HG03378 (cell line): Measurements from ENCODE around the gene SERPINA4.

Experiments used
- ATAC-seq: cut with Tn5 transposase; IDR thresholded peaks from one replicate; pipeline ENCODE4 v1.9.1; 2021; ENCODE audit warnings: mild to moderate bottlenecking, moderate library complexity; ENCODE audit not compliant: unreplicated experiment

The SERPINA4 gene

DNA sequence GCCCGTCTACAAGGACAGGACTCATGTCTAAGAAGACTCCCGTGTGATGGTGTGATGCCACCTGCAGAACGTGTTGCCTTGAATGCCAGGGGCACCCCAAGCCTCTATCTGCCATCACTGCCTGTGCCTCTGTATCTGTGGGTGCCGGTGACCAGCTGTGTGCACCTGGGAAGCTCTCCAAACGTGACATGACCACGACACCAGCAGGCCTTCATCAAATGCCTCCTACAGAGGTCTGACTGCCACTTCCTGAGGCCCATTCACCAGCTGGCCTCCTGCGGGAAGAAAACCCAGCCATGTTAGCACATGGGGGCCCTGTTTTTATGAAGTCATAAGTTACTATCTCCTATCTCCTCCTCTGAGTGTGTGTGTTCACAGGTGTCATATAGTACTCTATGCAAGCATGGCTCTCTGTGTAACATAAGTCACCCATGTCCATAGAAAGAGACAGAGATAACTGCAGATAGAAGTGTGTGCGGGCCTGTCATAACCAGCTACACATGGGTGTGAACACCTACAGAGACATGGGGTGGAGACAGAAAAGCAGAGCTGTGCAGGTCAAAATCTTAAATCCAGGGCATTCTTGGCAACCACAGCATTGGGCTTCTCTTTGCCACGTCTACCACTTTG is 18.3 kb upstream of the SERPINA4 start:
- ATAC-seq: no peak

DNA sequence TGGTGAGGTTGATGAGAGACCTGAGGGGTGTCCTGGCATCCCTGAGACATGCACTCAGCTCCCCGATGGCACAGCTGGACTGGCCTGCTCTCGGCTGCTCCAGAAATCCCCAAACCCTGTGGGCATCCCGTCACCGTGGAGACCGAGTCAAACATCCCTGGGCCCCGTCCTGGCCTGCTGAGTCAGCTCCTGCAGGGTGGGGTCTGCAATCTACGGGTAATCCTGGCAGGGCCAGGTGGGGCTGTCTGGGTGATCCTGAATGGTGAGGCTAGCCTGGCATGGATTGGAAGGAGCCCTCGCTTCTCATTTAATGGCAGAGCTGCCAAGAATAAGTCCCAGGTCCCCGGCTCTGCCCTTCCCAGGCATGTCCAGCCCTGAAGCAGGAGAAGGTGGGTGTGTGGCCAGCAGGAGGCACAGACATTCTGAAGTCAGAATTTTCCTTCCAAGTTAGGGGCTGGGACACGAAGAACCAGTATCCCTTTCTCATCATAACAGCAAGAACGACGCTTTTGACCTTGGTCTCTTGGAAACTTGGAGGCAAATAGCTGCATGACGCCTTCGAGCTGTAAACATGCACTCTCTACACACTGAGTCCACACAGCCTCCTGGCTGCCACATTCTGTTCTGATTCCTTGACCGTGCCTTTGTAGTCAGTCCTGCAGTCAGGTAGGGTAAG is 17.7 kb upstream of the SERPINA4 start:
- no peak for ATAC-seq

DNA sequence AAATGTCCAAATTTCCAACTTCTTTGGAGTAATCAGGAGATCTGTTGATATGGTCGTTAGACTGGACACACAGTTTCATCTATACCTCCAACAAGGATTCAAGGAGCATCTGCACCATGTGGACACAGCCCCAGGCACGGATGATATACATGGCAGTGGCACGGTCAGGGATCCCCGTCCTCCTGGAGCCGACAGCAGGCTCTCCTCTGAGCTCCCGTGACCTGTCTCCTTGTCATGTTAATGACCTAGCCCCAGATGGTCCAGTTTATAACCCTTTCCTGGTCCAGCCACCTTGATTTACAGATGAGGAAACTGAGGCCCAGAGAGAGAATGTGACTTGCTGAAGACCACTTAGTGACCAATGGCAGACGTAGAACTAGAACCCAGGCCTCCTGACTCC is 16.5 kb upstream of the SERPINA4 start:
- no peak for ATAC-seq

DNA sequence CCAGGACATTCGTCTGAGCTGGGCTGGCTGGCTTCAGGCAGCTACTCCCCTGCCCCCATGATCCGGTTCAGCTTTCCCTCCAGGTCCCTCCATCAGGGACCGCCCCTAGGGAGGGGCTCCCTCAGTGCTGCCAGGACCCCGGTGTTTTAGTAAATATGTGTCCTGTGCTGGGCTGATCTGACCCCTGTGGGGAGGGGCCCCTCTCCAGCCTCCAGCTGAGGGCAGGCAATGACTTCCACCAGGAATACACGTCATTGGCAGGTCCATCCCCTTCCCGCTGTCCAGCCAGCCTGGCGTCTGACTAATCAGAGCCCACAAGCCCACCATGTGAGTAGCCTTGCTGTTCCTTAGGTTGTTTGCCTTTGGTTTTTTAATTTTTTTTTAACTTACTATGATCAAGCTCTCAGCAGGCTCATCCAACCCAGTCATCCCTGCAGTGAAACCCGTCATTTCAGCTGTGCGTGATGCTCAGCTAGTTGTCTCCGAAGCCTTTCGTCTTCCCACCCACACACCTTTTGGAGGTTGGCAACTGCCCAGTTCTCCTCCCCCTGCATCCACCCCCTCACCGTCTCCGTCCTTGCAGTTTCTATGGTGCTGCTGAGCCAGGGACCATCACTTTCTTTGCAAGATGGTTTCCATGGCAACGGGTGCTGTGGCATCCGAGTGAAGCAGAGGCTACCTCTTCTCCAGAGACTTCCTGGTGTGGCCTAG is 16.0 kb upstream of the SERPINA4 start:
- no peak for ATAC-seq

DNA sequence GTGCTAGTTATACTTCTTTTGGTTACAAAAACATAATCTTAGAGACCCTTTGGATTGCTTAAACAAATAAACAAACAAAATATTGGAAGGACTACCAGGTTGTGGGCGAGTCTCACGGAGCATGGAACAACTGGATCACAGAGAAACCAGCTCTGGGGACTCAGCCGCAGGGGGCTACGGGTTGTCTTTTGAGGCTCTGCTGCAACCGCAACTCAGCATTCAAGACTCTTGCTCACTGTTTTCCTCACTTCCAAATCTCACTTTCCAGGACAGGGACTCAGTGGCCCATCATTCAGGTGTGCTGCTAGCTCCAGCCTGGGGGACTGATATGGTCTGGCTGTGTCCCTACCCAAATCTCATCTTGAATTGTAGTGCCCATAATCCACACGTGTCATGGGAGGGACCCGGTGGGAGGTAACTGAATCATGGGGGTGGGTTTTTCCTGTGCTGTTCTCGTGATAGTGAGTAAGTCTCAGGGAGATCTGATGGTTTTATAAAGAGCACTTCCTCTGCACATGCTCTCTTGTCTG is 14.0 kb upstream of the SERPINA4 start:
- no peak for ATAC-seq

DNA sequence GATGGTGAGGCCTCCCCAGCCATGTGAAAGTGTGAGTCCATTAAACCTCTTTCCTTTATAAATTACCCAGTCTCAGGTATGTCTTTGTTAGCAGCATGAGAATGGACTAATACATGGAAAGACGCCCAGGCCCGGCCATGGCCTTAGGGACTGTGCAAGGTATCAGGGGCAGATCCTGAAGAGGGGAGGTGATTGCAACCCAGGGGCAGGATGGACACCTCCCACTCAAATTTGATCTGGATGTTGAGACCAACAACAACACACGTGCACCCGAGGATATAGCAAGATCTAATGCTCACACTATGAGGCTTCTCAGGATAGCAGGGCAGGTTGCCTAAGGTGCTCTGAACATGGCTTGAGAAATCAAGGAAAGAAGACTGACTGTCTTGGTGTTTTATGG is 13.5 kb upstream of the SERPINA4 start:
- ATAC-seq: no peak

DNA sequence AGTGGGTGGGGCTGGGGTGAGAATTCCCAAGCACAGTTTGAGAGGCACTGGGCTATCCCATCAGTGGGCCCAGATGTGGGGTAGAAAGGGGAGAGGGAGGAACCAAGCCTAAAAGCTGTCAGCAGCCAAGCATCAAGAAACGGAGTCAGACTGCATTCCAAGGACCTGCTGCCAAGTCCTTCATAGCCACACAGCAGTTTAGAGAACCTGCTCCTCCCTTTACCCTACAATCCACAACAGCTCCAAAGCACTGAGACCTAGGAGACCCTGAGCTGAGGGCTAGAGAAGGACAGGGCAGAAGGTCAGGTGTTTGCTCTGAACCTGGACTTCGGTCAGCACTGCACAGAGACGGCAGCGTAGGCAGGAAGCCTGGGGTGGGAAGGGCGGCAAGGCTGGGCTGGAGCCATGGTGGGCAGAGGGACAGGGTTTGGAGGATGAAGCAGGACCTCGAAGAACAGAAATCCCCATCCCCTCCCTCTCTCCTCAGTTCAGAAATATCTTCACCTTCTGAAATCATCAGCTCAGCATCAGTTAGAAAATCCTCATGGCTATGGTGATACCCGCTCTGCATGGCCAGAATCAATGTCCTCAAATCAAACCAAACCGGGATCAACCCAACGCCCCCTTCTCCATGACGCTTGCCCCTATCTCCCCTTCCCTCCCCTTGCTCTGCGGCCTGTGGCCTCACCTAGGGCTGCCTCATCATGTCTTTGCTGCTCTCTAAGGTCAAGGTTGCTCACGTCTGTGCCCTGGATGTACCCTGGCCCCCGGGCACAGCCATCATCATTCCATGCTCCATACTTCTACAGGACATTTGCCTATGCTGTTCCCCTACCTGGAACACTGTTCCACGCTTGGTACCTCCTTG is 12.9 kb upstream of the SERPINA4 start:
- no peak for ATAC-seq

DNA sequence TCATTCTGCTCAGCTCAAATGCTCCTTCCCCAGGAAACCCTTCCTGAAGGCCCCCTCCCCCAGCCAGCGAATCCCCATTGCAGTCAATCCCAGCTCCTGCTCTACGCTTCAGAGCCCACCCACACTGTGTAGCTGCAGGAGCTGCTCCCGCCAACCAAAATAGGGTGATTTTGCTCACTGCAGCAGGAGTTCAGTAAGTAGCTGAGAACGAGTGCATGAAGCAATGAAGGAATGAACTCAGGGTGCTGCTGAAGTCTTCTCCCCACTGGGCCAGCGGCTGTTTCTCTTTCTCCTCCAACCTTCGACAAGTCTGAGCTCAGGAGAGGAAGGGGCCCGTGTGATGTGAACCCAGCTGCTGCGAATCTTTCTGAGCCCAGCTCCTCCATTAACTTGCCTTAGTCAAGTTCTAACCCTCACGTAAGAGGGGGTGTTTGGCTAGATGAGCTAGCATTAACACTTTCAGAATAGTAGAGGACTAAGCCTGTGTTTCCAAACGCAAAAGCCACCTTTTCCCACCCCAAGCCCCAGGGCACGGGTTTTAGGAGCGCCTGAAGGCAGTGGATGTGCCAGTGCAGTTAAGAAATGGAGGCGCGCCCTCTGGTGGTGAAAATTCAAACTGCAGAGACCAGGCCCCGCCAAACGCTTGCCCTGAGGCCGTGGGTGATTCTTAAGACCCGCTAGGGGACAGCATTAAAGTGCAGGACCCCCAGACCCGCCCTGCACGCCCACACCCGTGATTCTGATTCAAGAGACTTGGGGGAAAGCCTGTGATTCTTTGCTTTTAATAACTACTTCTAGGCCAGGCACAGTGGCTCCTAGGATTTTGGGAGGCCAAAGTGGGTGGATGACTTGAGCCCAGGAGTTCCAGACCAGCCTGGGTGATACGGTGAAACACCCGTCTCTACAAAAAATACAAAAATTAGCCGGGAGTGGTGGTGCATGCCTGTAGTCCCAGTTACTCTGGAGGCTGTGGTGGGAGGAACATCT is 11.9 kb upstream of the SERPINA4 start:
- no peak for ATAC-seq

DNA sequence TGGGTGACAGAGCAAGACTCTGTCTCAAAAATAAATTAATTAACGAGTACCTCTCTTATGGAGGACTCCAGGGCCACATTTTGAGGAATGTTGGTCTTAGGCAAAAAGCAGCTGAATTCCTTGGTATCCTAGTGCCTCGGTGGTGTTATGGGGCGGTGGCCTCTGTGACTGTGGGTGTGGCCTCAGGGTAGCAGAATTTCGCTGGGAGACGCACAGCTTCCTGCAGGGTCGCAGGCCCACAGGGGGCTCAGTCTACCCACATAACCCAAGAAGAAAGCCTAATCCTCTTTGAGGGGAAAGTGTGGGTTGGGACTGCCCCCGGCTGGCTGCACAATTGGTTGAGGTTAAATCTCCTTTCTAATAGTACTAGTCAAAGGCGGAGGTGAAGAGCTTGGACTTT is 11.2 kb upstream of the SERPINA4 start:
- no peak for ATAC-seq

DNA sequence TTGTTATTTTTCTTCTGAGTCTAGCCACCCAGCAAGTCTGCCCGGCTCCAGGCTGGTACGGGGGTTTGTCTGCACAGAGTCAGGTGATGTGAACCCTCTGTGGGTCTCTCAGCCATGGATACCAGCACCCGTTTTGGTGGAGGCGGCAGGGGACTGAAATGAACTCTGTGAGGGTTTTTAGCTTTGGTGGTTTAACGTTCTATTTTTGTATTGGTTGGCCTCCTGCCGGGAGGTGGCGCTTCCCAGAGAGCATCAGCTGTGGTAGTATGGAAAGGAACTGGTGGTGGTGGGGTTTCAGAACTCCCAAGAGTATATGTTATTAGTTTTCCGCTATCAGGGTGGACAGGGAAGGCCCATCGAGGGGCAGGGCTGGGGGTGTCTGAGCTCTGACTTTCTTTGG is 5.3 kb upstream of the SERPINA4 start:
- no peak for ATAC-seq

DNA sequence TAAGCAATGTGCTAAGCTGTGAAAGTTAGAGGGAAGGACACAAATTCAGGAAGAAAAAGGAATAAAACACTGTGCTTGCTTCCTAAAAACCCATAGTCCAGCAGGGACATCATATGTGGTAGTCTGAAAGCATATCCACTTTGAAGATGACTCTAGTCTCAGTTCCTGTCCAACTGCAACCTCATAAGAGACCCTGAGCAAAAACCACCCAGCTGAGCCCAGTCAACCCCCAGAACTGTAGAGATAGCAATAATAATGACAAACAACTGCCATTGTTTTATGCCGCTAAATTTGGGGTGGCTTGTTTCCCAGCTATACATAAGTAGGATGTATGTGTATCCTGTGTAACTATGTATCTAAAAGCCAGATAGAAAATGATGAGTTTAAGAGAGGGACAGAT is 3.9 kb upstream of the SERPINA4 start:
- ATAC-seq: no peak

DNA sequence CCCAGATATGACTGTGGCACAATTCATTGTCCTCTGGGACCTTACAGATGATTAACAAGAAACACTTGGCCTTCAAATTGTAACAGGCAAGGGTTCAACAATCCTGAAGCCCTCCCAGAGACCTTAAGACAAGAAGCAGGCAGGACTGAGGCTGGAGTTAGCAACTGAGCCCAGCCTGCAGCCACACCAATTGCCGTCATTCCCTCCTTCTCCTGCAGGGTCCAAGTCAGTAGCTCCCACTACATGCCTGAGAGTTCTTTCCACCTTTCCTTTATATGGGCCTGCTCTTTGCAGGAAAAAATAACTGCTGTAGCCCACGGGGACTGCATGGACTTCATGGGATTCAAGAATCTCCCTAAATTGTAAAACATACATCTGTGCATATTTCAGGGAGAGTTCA is 2.4 kb upstream of the SERPINA4 start:
- no peak for ATAC-seq

DNA sequence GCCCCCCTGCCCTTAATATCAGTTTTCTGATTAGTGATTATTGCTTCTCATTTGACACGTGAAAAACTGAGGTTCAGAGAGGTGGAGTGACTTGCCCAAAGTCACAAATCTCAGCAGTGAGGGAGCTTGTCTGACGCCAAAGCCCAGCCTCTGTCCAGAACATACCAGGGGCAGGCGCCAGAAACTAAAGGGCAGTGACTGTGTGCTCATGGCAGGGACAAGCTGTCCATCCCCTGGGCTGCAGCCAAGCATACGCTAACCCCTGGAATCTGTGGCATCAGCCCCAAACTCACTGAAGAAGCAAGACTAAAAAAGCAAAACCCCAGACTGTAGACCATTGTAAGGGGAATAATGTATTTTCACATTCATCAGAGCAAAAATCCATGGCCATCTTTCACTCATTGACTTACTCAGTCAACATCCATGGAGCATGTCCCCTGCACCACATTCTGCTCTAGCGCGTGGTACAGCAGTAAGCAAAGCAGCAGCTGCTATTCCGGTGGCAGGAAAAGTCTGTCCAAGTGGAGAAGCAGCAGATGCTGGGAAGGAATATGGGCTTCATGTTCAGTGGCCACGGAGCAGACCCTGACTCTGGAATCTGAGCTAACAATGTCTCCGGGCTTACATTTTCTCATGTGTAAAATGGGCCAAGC is 1.5 kb upstream of the SERPINA4 start:
- ATAC-seq: no peak

DNA sequence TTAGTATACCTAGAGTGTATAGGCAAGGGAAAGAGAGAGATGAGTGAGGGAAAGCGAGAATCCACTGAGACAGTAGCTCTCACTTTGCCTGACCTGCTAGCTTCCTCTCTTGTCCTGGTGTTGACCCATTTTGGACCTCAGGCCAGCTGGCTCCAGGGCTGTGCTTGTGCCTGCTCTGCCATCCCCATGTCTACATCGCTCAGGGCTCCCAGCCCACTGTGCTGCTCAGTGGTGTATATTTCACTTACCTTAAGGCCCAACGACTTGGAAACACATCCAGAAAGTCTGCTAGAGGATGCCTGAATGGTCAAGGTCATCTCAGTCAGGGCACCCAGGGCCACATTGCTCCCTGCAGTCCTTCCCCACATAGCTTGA is 964 bp upstream of the SERPINA4 start:
- no peak for ATAC-seq

DNA sequence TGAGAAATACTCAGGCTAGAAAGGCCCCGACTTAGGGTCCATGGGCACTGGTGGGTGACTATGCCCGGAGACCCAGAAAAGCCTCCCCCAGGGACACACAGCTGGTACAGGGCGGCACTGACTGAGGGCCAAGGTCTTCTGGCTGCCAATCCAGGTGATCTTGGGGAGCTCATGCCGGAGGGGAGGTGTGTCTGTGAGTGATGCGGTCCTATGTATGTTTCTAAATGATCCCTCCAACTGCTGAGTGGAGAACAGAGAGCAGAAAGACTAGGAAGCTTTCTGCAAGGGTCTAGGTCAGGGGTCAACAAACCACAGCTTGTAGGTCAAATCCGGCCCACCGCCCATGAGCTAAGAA is 391 bp downstream of the SERPINA4 start:
- ATAC-seq: no peak

DNA sequence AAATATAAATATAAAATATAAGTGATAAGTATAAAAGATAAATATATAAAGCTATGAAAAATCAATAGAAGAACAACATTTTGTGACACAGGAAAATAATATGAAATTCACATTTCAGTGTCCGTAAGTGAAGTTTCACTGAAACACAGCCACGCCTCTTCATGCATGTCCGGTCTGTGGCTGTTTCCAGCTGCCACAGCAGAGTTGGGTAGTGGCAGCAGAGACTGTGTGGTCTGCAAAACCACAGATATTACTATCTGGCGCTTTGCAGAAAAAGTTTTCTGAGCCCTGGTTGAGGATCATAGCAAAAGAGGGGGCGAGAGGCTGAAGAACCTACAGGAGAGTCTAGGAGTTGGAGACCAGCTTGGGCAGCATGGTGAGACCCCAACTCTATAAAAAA is 780 bp downstream of the SERPINA4 start:
- ATAC-seq: no peak

DNA sequence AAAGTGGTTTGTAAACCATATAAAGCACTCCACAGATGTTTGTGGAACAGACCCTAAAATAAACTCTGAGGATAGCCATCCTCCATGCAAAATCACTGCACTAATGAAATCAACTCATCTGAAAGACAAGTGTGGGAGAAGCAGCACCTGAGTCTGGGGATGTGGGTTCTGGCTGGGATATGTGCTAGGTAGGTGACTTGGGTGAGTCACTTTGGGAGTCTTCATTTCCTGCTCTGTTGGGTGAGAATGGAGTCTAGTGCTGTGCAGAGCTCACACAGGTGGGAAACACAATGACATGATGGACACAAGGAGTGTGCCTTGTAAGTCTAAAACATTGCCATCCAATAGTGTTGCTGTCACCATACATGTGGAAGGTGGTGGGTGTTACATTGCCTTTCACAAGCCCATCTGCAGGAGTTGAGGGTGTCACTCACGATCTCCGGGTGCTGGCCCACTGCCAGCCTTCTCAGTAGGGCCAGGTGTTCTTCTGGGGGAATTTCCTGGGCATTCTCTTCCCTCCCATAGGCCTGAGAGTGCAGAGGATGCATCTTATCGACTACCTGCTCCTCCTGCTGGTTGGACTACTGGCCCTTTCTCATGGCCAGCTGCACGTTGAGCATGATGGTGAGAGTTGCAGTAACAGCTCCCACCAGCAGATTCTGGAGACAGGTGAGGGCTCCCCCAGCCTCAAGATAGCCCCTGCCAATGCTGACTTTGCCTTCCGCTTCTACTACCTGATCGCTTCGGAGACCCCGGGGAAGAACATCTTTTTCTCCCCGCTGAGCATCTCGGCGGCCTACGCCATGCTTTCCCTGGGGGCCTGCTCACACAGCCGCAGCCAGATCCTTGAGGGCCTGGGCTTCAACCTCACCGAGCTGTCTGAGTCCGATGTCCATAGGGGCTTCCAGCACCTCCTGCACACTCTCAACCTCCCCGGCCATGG is 2.0 kb downstream of the SERPINA4 start:
- no peak for ATAC-seq

DNA sequence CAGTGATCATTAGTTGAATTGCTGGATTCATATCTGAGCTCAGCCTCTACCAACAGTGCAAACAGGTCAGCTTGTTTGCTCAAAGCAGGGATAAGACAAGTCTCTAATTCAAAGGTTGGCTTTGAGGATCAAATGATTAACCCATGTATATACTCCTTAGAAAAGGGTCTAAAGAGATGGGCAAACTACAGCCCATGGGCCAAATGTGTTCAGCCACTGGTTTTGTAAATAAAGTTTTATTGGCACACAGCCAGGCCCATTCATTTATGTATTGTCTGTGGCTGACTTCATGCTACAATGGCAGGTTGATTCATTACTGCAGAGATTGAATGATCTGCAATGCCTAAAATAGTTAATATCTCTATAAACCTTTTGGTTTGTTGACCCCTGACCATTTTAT is 3.1 kb downstream of the SERPINA4 start:
- ATAC-seq: no peak

DNA sequence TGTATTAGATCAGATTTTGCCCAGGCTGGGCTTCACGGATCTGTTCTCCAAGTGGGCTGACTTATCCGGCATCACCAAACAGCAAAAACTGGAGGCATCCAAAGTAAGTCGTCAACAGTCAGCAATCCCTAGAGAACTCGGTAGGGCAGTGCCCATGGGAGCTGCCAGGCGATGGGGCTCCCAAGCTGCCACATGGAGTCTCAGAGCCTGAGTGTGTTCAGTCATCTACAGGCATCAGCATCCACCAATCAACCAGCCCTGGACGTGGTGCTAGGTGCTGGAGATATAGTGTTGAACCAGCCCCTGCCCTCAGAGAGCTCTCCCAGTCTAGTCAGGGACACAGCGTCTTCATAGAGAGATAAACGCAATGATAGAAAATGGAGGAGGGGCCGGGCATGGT is 6.9 kb downstream of the SERPINA4 start:
- no peak for ATAC-seq
